Sigmoid colon (tissue), 7 donors: ENCODE measurements around the gene GARNL3. TPM values are rescaled to one million over a fixed set of nuclear protein-coding genes. Genes with fewer than 3 reads are reported as not detected.

Source experiments
- DNase-seq: peaks from one replicate; pipeline ENCODE4 v3.0.0-alpha.2; 2019
- H3K27ac ChIP-seq, 4 donors: fragments of 200-600 bp; sonication (generic); one replicate each; pipeline ENCODE4 v1.5.1; 2016 to 2019; ENCODE audit warnings: mild to moderate bottlenecking in 1 of 4
- H3K27me3 ChIP-seq, 3 donors: fragments of 200-600 bp; sonication (generic); one replicate each; pipeline ENCODE4 v1.5.1; 2019; ENCODE audit warnings: mild to moderate bottlenecking in 1 of 3
- H3K36me3 ChIP-seq, 4 donors: fragments of 200-600 bp; sonication (generic); one replicate each; pipeline ENCODE4 v1.5.1; 2016 to 2019
- H3K4me1 ChIP-seq, 4 donors: fragments of 200-600 bp; sonication (generic); one replicate each; pipeline ENCODE4 v1.5.1; 2017 to 2019
- H3K4me3 ChIP-seq, 4 donors: fragments of 200-600 bp; sonication (generic); one replicate each; pipeline ENCODE4 v1.5.1; 2017 to 2019; ENCODE audit warnings: mild to moderate bottlenecking in 2 of 4, moderate library complexity in 1 of 4
- H3K9me3 ChIP-seq, 4 donors: fragments of 200-600 bp in 3 of 4; sonication (generic) in 3 of 4; one replicate each; pipeline versions ENCODE4 v1.5.1 to v1.6.1; 2013 to 2019
- CTCF ChIP-seq, 4 experiments: fragments of 450-650 bp in 3 of 4; fragments of 200-600 bp in 1 of 4; IDR thresholded peaks; one replicate each; pipeline ENCODE4 v1.5.1; 2016 to 2019; ENCODE audit warnings: antibody characterized with exemption in 4 of 4, mild to moderate bottlenecking in 3 of 4, moderate library complexity in 2 of 4
- EP300 ChIP-seq, 4 donors: sonication (generic); formaldehyde crosslinking; IDR thresholded peaks; one replicate each; pipeline ENCODE4 v1.6.1; 2017; ENCODE audit warnings: antibody characterized with exemption in 4 of 4
- POLR2A ChIP-seq, 2 donors: fragments of 450-650 bp; IDR thresholded peaks; one replicate each; pipeline ENCODE4 v1.6.1; 2016; ENCODE audit warnings: antibody characterized with exemption in 2 of 2, mild to moderate bottlenecking in 2 of 2, moderate library complexity in 2 of 2
- POLR2AphosphoS5 ChIP-seq, 4 donors: sonication (generic); formaldehyde crosslinking; IDR thresholded peaks; one replicate each; pipeline ENCODE4 v1.6.1; 2017; ENCODE audit warnings: antibody characterized with exemption in 4 of 4
- WGBS, 2 donors: extraction: QIAGEN DNeasy Blood & Tissue Kit; methylation state at CpG; one replicate each; pipeline ENCODE4 v1.1.7; 2013; 5-methylcytosine and 5-hydroxymethylcytosine counted together
- intact Hi-C: fragments of 100-400 bp; cut with DNase I; formaldehyde crosslinking; loops from one replicate; pipeline ENCODE4 v1.15.1; 2023
- polyA plus RNA-seq, 3 donors: library from polyadenylated mRNA; stranded (reverse); fragments of 200-250 nt; gene quantifications; one replicate each; pipeline ENCODE4 v1.2.3, GENCODE V29; 2013
- total RNA-seq, 4 donors: library from RNA; depleted of rRNA; stranded (reverse); fragments of >200 nt; gene quantifications; one replicate each; pipeline ENCODE4 v1.1.0, GENCODE V29; 2016
- donor health status: healthy with polysubstance abuse.
- donor health status: Bipolar disorder and iron deficiency.
- donor health status: healthy.

GARNL3 gene
- total and polyA plus RNA-seq, 7 donors = 0.92 to 28.0 (median 10.2) TPM

DNA sequence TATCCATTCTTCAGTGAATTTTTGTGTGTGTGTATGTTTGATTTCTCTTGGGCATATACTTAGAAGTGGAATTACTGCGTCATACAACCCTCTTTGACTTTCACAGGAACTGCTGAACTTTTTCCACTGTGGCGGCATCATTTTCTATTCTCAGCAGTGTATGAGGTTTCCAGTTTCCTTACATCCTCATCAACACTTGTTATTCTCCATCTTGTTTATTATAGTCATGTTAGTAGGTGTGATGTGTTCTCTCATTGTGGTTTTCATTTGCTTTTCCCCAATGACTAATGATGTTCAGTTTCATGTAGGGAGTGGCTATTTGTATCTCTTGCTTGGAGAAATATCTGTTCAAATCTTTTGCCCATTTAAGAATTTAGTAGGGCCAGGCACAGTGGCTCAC is 162.2 kb downstream of the GARNL3 start:
- Histone ChIP-seq H3K4me1 (peaks cover 0 to 46% (median 35%) of the 10 kb centered on the region in 4 donors), H3K27ac (peak overlapping the region in 1 of 4 donors; percentile 11), H3K9me3 (no peaks in the 10 kb centered on the region), H3K36me3 (peaks cover 4 to 26% (median 16%) of the 10 kb centered on the region in 4 donors), H3K4me3 (no peak overlapping the region), H3K27me3 (no peaks in the 10 kb centered on the region)
- no peak for DNase-seq
- WGBS, 2 donors = 85 to 89% methylated on average over 2 of the region's 2 CpGs
- no peak for TF ChIP-seq EP300 (IDR thresholded peaks at IDR 0.05)
- TF ChIP-seq POLR2A (IDR thresholded peaks at IDR 0.05) = no peak
- TF ChIP-seq POLR2AphosphoS5 (IDR thresholded peaks at IDR 0.05) = no peak
- TF ChIP-seq CTCF (IDR thresholded peaks at IDR 0.05) = no peak
- intact Hi-C loops = no loop called here

- H3K36me3 ChIP-seq = peaks cover 4 to 33% (median 21%) of the 10 kb centered on the region in 4 donors
- WGBS, 2 donors = 92 to 95% methylated on average over 3 of the region's 3 CpGs
- H3K27me3 ChIP-seq = no peaks in the 10 kb centered on the region
- peaks cover 0 to 30% (median 20%) of the 10 kb centered on the region in 4 donors for H3K4me1 ChIP-seq
- H3K27ac ChIP-seq = no peak overlapping the region
- H3K9me3 ChIP-seq = no peaks in the 10 kb centered on the region
- intact Hi-C loops = no loop called here
- no peak for DNase-seq
- no peak overlapping the region for H3K4me3 ChIP-seq
- TF ChIP-seq EP300 (IDR thresholded peaks at IDR 0.05) = no peak
- no peak for TF ChIP-seq POLR2A (IDR thresholded peaks at IDR 0.05)
- TF ChIP-seq CTCF (IDR thresholded peaks at IDR 0.05) = no peak
- TF ChIP-seq POLR2AphosphoS5 (IDR thresholded peaks at IDR 0.05) = no peak
Measured at GRCh38 chr9:127428348-127428747, 163.8 kb downstream of the GARNL3 start.

GRCh38 chr9:127430415-127430814 is 165.8 kb downstream of the GARNL3 start:
- intact Hi-C loops = no loop called here
- whole genome bisulfite sequencing, 2 donors = 92 to 95% methylated on average over 8 of the region's 8 CpGs
- DNase-seq = no peak
- H3K4me3 ChIP-seq = no peak overlapping the region
- no peaks in the 10 kb centered on the region for H3K9me3 ChIP-seq
- no peak overlapping the region for H3K27ac ChIP-seq
- TF ChIP-seq POLR2A (IDR thresholded peaks at IDR 0.05) (no peak), EP300 (IDR thresholded peaks at IDR 0.05) (no peak), POLR2AphosphoS5 (IDR thresholded peaks at IDR 0.05) (no peak), CTCF (IDR thresholded peaks at IDR 0.05) (no peak)
- no peaks in the 10 kb centered on the region for H3K27me3 ChIP-seq
- peaks cover 24 to 54% (median 41%) of the 10 kb centered on the region in 4 donors for H3K36me3 ChIP-seq
- peaks cover 0 to 23% (median 10%) of the 10 kb centered on the region in 4 donors for H3K4me1 ChIP-seq

DNA sequence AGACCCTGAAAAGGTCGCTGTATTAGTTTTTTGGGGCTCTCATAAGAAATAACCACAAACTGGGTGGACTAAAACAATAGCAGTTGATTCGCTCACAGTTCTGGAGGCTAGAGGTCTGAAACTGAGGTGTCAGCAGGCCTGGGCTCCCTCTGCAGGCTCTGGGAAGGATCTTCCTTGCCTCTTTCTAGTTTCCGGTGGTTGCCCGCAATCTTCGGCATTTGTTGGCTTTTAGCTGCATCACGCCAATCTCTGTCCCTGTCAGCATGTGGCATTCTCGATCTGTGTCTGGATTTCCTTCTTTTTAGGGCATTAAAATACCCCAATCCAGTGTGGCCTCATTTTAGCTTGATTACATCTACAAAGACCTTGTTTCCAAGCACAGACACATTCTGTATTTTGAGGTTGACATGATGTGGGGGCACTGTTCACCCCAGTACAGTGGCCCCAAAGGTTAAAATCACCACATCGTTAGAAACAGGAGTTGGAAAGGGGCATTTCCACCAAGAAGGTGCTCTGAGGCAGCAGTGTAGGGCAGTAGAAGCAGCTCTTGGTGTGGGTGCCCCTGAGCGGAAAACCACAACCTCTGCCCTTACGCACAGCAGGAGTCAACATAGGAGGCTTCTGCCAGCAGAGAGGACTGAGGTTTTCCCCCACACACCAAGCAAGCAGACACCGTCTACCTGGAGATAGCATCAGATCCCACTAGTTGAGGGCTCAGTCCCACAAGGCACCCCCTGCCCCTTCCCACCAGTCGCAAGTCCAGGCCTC is 173.1 kb downstream of the GARNL3 start:
- H3K4me1 ChIP-seq = peaks cover 0 to 6% (median 0%) of the 10 kb centered on the region in 4 donors
- 83 to 91% methylated on average over 12 of the region's 12 CpGs for WGBS, 2 donors
- intact Hi-C loops = no loop called here
- no peaks in the 10 kb centered on the region for H3K9me3 ChIP-seq
- H3K27me3 ChIP-seq = no peaks in the 10 kb centered on the region
- peaks cover 53 to 100% (median 81%) of the 10 kb centered on the region in 4 donors for H3K36me3 ChIP-seq
- H3K27ac ChIP-seq = peak overlapping the region in 1 of 4 donors; percentile 67
- no peak overlapping the region for H3K4me3 ChIP-seq
- TF ChIP-seq EP300 (IDR thresholded peaks at IDR 0.05) (no peak), POLR2A (IDR thresholded peaks at IDR 0.05) (no peak), CTCF (IDR thresholded peaks at IDR 0.05) (no peak), POLR2AphosphoS5 (IDR thresholded peaks at IDR 0.05) (no peak)
- DNase-seq = no peak
